GM19328 (cell line): ENCODE data around the gene AQP6.

Experiments used
- ATAC-seq: cut with Tn5 transposase; IDR thresholded peaks from one replicate; pipeline ENCODE4 v1.9.1; 2021; ENCODE audit warnings: mild to moderate bottlenecking, moderate library complexity; ENCODE audit not compliant: unreplicated experiment

The AQP6 gene

GRCh38 chr12:49942921-49943624, 29.7 kb upstream of the AQP6 start:
- ATAC-seq, result no peak

- no peak for ATAC-seq
Measured at GRCh38 chr12:49943625-49943960, 29.2 kb upstream of the AQP6 start.

GRCh38 chr12:49944046-49944445, 28.7 kb upstream of the AQP6 start:
- ATAC-seq, result no peak

GRCh38 chr12:49944718-49945117, 28.0 kb upstream of the AQP6 start:
- ATAC-seq, result no peak

GRCh38 chr12:49945394-49946080, 27.2 kb upstream of the AQP6 start:
- no peak for ATAC-seq

GRCh38 chr12:49946086-49946485, 26.7 kb upstream of the AQP6 start:
- ATAC-seq, result no peak

GRCh38 chr12:49946497-49946896, 26.2 kb upstream of the AQP6 start:
- no peak for ATAC-seq

- ATAC-seq, result no peak
Measured at GRCh38 chr12:49947593-49948226, 25.0 kb upstream of the AQP6 start.

- ATAC-seq, result no peak
Measured at GRCh38 chr12:49948866-49949845, 23.6 kb upstream of the AQP6 start.

- ATAC-seq, result no peak
Measured at GRCh38 chr12:49949866-49950265, 22.9 kb upstream of the AQP6 start.

- ATAC-seq, result no peak
Measured at GRCh38 chr12:49950273-49951251, 22.2 kb upstream of the AQP6 start, which contains the start of gene AQP2. TSS of gene AQP2 (plus strand) at chr12:49950737. CDS start at chr12:49950831, 94 bp downstream.

GRCh38 chr12:49951411-49952240, 21.1 kb upstream of the AQP6 start:
- ATAC-seq, result no peak

GRCh38 chr12:49952391-49953055, 20.2 kb upstream of the AQP6 start:
- ATAC-seq, result no peak

- no peak for ATAC-seq
Measured at GRCh38 chr12:49953151-49953550, 19.6 kb upstream of the AQP6 start.

GRCh38 chr12:49953961-49954846, 18.5 kb upstream of the AQP6 start:
- ATAC-seq, result no peak

GRCh38 chr12:49954863-49955830, 17.6 kb upstream of the AQP6 start:
- no peak for ATAC-seq
